HG02571 (cell line): ENCODE data around the gene ZFAND2B.
"Not testable (repeated sequence)": the region's sequence is repeated elsewhere in the genome, so short reads cannot be mapped to it uniquely, and the experiment has no call there.

ENCODE experiments used
- ATAC-seq: cut with Tn5 transposase; IDR thresholded peaks from one replicate; pipeline ENCODE4 v1.9.1; 2021; ENCODE audit warnings: mild to moderate bottlenecking, moderate library complexity; ENCODE audit not compliant: unreplicated experiment

The ZFAND2B gene

GRCh38 chr2:219175928-219176817 is 30.4 kb upstream of the ZFAND2B start:
- peak; percentile 17 for ATAC-seq

- ATAC-seq: peak; percentile 62
Measured at GRCh38 chr2:219176818-219177551, 29.6 kb upstream of the ZFAND2B start, which contains the start of gene CNPPD1. Gene CNPPD1 (minus strand): TSS chr2:219176925. CDS start chr2:219176828, 97 bp downstream.

- ATAC-seq: peak; percentile 39
Measured at GRCh38 chr2:219177552-219178376, 28.8 kb upstream of the ZFAND2B start, which contains the start of gene RETREG2. Gene RETREG2 (plus strand): TSS chr2:219178275. CDS start chr2:219178353, 78 bp downstream.

GRCh38 chr2:219178377-219179175 is 28.0 kb upstream of the ZFAND2B start:
- ATAC-seq: peak; percentile 13

- no peak for ATAC-seq
Measured at GRCh38 chr2:219179601-219180465, 26.7 kb upstream of the ZFAND2B start.

GRCh38 chr2:219180961-219181360 is 25.6 kb upstream of the ZFAND2B start:
- no peak for ATAC-seq

- ATAC-seq: no peak
Measured at GRCh38 chr2:219181531-219181930, 25.1 kb upstream of the ZFAND2B start.

- no peak for ATAC-seq
Measured at GRCh38 chr2:219182331-219183150, 24.0 kb upstream of the ZFAND2B start.

- ATAC-seq: no peak
Measured at GRCh38 chr2:219183151-219183772, 23.3 kb upstream of the ZFAND2B start.

- ATAC-seq: no peak
Measured at GRCh38 chr2:219184121-219184520, 22.5 kb upstream of the ZFAND2B start.

- ATAC-seq: no peak
Measured at GRCh38 chr2:219186754-219187456, 19.7 kb upstream of the ZFAND2B start.

GRCh38 chr2:219197388-219197787 is 9.2 kb upstream of the ZFAND2B start:
- ATAC-seq: no peak

- no peak for ATAC-seq
Measured at GRCh38 chr2:219198974-219199373, 7.6 kb upstream of the ZFAND2B start.

- ATAC-seq: no peak
Measured at GRCh38 chr2:219199470-219200211, 6.9 kb upstream of the ZFAND2B start.

- ATAC-seq: not testable (repeated sequence)
Measured at GRCh38 chr2:219200502-219201326, 5.9 kb upstream of the ZFAND2B start.

- ATAC-seq: not testable (repeated sequence)
Measured at GRCh38 chr2:219201331-219201730, 5.3 kb upstream of the ZFAND2B start.
